Activated naive CD4-positive, alpha-beta T cell treated with anti-CD3 and anti-CD28 coated beads for 36 hours (primary cell): Measurements from ENCODE around the gene BEND5. TPM values are rescaled to one million over a fixed set of nuclear protein-coding genes. Genes with fewer than 3 reads are reported as not detected.

Experiments
- CTCF ChIA-PET: fragments of 350-600 bp; sonication (Branson Sonifier 250); formaldehyde crosslinking; loops from one replicate; lab custom pipeline; 2021; ENCODE audit warnings: antibody characterized with exemption; lab: Charles Lee
- DNase-seq: peaks from one replicate; pipeline ENCODE4 v3.0.0-alpha.2; 2020
- H3K27ac Mint-ChIP-seq: one replicate; pipeline ENCODE4 v1.8.0; 2021; ENCODE audit warnings: mild to moderate bottlenecking, mixed read lengths
- H3K27me3 Mint-ChIP-seq: one replicate; pipeline ENCODE4 v1.8.0; 2021; ENCODE audit warnings: low read depth, mixed read lengths
- H3K36me3 Mint-ChIP-seq: one replicate; pipeline ENCODE4 v1.8.0; 2021; ENCODE audit warnings: low read depth, mixed read lengths
- H3K4me1 Mint-ChIP-seq: one replicate; pipeline ENCODE4 v1.8.0; 2021; ENCODE audit warnings: low read depth, mixed read lengths
- H3K4me3 Mint-ChIP-seq: one replicate; pipeline ENCODE4 v1.8.0; 2021; ENCODE audit warnings: mild to moderate bottlenecking, moderate library complexity, mixed read lengths
- H3K9me3 Mint-ChIP-seq: one replicate; pipeline ENCODE4 v1.8.0; 2021; ENCODE audit warnings: mixed read lengths
- intact Hi-C: fragments of 100-400 bp; cut with micrococcal nuclease; formaldehyde crosslinking; loops from one replicate; pipeline ENCODE4 v1.15.1; 2023
- total RNA-seq, 2 experiments: library from RNA; stranded (reverse); gene quantifications; one replicate each; pipeline ENCODE4 v1.2.3, GENCODE V29; 2021

BEND5 gene, protein sequence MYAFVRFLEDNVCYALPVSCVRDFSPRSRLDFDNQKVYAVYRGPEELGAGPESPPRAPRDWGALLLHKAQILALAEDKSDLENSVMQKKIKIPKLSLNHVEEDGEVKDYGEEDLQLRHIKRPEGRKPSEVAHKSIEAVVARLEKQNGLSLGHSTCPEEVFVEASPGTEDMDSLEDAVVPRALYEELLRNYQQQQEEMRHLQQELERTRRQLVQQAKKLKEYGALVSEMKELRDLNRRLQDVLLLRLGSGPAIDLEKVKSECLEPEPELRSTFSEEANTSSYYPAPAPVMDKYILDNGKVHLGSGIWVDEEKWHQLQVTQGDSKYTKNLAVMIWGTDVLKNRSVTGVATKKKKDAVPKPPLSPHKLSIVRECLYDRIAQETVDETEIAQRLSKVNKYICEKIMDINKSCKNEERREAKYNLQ
- total RNA-seq: 1 to 10 TPM; 1.0 to 1.8 TPM

DNA sequence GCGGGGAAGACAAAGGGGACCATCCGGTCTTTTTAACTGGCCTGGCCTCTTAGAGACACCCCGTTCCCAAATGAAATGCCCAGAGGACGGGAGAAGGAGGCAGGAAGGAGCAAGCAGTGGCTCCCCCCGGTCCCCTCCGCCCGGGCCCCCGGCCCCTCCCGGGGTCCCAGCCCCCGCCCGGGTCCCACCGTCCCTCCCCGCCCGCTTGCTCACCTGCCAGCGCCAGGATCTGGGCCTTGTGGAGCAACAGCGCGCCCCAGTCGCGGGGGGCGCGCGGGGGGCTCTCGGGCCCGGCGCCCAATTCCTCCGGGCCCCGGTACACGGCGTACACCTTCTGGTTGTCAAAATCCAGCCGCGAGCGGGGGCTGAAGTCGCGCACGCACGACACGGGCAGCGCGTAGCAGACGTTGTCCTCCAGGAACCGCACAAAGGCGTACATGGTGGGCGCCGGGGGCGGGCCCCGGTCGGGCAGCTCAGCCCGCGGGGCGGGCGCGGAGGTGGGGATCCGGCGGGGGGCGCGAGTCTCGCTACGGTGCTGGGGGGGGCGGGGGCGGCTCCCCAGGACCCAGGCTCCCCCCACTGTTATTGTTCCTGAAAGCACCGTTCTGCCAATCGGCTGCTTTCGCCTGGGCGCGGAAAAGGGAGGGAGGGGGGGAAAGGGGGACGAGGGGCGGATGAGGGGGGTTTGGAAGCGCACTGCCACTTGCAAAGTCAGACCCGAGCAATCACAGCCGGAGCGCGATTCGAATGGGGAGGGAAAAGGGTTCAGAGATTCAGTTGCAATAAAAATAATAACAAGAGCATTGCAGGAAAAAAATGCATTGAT, at the start of gene BEND5:
Gene BEND5 (minus strand): TSS at position 499 of the 826 bp plus-strand sequence. CDS start 60 bp downstream, at position 439.
- peak within 1 kb of the TSS; percentile 52 for H3K27ac Mint-ChIP-seq
- no peaks in the 10 kb centered on the region for H3K27me3 Mint-ChIP-seq
- peaks cover 6% of the 10 kb centered on the region for H3K36me3 Mint-ChIP-seq
- peaks cover 42% of the 10 kb centered on the region for H3K4me1 Mint-ChIP-seq
- peak within 1 kb of the TSS; percentile 86 for H3K4me3 Mint-ChIP-seq
- peak; percentile 54 for DNase-seq
- intact Hi-C loops: loop anchor here (2.0 to 10.0 kb wide), 2 partner anchors 14 to 302 kb away; partner anchors contain the start of gene SPATA6
- H3K9me3 Mint-ChIP-seq: no peaks in the 10 kb centered on the region
- CTCF ChIA-PET: no interaction called here

DNA sequence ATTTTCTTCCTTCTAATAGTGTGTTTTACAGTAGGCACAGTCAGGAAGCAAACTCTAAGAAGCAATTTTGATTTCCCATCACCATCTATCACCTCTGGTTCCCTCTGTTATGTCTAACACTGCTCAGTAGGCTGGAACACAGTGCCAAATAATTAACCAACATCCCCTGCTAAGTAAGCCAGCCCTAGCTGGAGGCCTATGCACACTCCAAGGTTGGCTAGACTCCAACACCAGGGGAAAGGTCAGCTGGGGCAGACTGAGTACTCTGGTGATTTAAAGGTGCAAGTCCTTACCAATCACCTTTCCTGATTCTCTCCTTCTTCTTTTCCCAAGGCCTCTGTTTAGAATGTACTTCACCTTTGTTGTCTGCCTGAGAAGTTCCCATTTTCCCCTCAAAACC, 46.5 kb upstream of the BEND5 start:
- peaks cover 6% of the 10 kb centered on the region for H3K27me3 Mint-ChIP-seq
- intact Hi-C loops: no loop called here
- CTCF ChIA-PET: no interaction called here
- DNase-seq: no peak
- H3K36me3 Mint-ChIP-seq: no peaks in the 10 kb centered on the region
- no peaks in the 10 kb centered on the region for H3K9me3 Mint-ChIP-seq
- H3K4me1 Mint-ChIP-seq: no peaks in the 10 kb centered on the region
- H3K4me3 Mint-ChIP-seq: no peak overlapping the region
- no peak overlapping the region for H3K27ac Mint-ChIP-seq

DNA sequence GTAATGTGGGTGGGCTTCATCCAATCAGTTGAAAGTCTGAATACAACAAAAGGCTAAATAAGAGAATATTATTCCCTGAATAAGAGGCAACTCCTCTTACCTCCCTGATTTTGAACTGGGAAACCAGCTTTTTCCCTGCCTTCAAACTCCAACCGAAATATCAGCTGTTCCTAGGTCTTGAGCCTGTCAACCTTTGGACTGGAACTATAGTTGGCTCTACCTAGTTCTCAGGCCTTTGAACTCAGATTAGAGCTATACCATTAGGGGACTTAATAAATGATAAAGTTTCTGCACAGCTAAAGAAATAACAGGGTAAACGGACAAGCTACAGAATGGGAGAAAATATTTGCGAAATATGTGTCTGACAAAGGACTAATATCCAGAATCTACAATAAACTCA, 43.8 kb upstream of the BEND5 start:
- Mint-ChIP-seq H3K36me3 (no peaks in the 10 kb centered on the region), H3K4me3 (no peak overlapping the region), H3K9me3 (no peaks in the 10 kb centered on the region), H3K27ac (no peak overlapping the region), H3K27me3 (peaks cover 6% of the 10 kb centered on the region), H3K4me1 (no peaks in the 10 kb centered on the region)
- CTCF ChIA-PET: interaction anchor here (0.7 to 1.2 kb wide), 2 partner anchors 142 to 334 kb away, joined by 3 read pairs; no protein-coding TSS in a partner anchor
- DNase-seq: no peak
- intact Hi-C loops: no loop called here

DNA sequence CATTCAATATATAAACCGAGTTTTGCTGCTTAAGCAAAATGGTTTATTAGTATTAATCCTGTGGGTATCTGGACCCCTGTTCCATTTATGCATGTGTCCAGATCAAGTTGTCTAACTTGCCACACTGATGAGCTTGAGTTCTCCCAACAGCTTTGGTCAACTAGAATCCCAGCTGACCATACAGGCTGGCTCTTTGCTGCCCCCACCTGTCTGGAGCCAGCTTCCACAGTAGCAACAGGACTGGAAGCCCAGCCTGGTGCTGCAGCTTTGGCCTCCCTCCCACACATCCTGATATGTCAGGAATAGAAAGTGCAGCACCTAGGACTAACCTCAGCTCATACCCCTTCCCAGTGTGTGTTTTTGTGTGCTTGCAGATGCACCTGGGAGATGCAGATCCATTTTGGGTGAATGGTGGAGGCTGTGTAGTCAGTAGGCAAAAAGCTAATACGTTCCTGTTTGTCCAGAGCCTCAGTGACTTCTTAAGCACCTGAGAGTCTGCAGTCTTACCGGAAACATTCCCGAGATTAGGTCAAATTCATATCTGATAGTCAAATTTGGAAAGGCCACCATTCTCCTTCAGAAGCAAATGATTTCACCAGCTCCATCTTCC, 40.9 kb upstream of the BEND5 start:
- H3K27ac Mint-ChIP-seq: no peak overlapping the region
- peaks cover 5% of the 10 kb centered on the region for H3K27me3 Mint-ChIP-seq
- DNase-seq: peak; percentile 56
- H3K4me1 Mint-ChIP-seq: no peaks in the 10 kb centered on the region
- no peaks in the 10 kb centered on the region for H3K9me3 Mint-ChIP-seq
- no peaks in the 10 kb centered on the region for H3K36me3 Mint-ChIP-seq
- CTCF ChIA-PET: interaction anchor here (1.2 to 1.7 kb wide), 5 partner anchors 17 to 257 kb away, joined by 3 to 29 read pairs (median 5); no protein-coding TSS in a partner anchor
- no peak overlapping the region for H3K4me3 Mint-ChIP-seq
- intact Hi-C loops: loop anchor here (1.0 to 5.0 kb wide), 4 partner anchors 110 to 320 kb away; no protein-coding TSS in a partner anchor

DNA sequence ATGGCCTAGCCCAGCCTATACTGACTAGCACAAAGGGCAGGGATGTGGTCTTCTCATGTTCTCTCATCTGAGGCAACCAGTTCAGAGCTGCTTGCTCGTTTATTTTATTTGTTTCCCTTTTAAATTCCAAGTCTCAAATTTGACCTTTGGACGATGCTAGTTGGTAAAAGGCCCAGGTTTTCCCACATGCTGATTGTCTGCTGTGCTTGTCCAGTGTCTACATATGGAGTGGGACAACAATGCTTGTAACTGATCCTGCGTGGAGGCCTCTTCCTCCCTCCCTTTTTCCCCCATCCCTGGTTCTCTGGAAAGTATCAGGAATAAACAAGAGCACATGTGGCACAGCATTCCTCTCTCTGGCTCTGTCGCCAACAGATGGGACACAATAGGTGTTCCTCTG, 34.0 kb upstream of the BEND5 start:
- no peak overlapping the region for H3K4me3 Mint-ChIP-seq
- no peaks in the 10 kb centered on the region for H3K36me3 Mint-ChIP-seq
- CTCF ChIA-PET: interaction anchor here (1.5 kb wide), 1 partner anchor 60 kb away, joined by 4 read pairs; no protein-coding TSS in a partner anchor
- H3K27ac Mint-ChIP-seq: no peak overlapping the region
- H3K9me3 Mint-ChIP-seq: no peaks in the 10 kb centered on the region
- H3K4me1 Mint-ChIP-seq: no peaks in the 10 kb centered on the region
- no peak for DNase-seq
- intact Hi-C loops: no loop called here
- H3K27me3 Mint-ChIP-seq: peaks cover 10% of the 10 kb centered on the region

DNA sequence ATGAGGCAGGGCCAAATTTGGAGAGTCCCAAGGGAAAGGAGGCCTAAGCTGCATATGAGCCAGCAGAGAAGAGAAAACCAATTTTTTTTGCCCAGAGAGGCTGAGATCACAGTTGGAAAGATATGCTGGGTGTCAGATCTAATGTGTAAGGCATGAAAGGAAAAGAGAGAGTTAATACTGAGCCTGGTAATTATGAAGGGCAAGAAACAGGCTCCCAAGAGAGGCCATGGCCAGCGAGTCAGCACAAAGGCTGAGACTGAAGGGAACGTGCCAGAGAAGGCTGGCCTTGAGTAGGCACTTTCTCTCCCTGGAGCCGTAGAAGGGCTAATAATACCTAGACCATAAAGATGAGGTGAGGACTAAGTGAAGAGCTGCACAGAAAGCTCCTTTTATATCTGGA, 31.8 kb upstream of the BEND5 start:
- no peak for DNase-seq
- intact Hi-C loops: no loop called here
- CTCF ChIA-PET: interaction anchor here (0.7 to 0.8 kb wide), 2 partner anchors 131 to 411 kb away, joined by 3 to 4 read pairs; no protein-coding TSS in a partner anchor
- Mint-ChIP-seq H3K36me3 (no peaks in the 10 kb centered on the region), H3K9me3 (no peaks in the 10 kb centered on the region), H3K4me3 (no peak overlapping the region), H3K27ac (no peak overlapping the region), H3K4me1 (no peaks in the 10 kb centered on the region), H3K27me3 (peaks cover 15% of the 10 kb centered on the region)

DNA sequence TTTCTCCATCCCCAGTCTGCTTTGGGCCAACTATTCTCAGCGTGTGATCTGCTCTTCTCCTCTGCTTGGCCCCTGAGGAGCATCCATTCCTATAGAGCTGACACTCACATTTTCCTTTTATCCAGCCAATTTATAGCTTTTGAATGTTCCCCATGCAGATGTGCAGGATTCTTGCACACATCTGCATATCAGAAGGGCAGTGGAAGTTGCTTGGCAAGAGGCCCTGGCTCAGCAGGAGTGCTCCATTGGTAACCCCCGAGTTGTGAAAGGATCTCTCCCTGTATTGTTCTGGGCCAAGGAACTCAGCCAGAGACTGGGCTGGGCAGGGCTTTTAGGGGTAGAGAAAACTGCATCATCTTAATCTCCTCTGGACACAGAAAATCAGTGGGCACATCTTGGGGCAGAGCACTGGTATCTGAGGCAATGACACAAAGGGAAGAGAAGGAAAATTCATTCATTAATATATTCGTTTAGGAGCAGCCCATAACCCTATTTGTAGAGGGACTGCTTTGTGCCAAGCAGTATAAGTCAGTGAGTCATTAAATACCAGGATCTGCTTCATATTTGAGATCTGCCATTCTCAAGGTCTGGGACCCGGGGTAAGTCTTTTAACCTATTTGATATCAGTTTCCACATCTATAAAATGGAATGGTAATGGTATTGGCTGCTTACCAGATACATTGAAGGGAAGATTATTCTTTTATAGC, 31.0 kb upstream of the BEND5 start:
- H3K27ac Mint-ChIP-seq: no peak overlapping the region
- intact Hi-C loops: no loop called here
- H3K4me3 Mint-ChIP-seq: no peak overlapping the region
- no peaks in the 10 kb centered on the region for H3K36me3 Mint-ChIP-seq
- H3K9me3 Mint-ChIP-seq: no peaks in the 10 kb centered on the region
- CTCF ChIA-PET: no interaction called here
- peaks cover 19% of the 10 kb centered on the region for H3K27me3 Mint-ChIP-seq
- no peak for DNase-seq
- no peaks in the 10 kb centered on the region for H3K4me1 Mint-ChIP-seq

DNA sequence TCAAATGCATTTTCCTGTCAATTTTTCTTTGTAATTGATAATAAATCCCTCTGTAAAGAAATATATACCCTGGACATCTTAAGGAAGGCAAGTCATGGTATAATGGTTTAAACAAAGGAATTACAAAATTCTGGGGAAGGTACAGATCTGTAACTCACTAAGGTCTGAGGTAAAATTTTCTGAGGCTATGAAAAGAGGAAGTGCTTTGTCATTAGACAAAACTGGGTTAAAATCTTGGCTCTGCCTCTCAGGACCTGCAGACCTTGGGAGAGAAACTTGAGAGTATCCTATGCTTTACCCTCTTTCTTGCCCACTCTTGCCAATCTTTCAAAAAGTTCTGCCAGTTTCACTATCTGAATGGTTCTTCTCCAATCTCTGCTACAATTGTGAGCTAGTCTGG, 26.8 kb upstream of the BEND5 start:
- Mint-ChIP-seq H3K4me3 (no peak overlapping the region), H3K9me3 (no peaks in the 10 kb centered on the region), H3K4me1 (no peaks in the 10 kb centered on the region), H3K27me3 (peaks cover 47% of the 10 kb centered on the region), H3K27ac (no peak overlapping the region), H3K36me3 (no peaks in the 10 kb centered on the region)
- DNase-seq: no peak
- intact Hi-C loops: no loop called here
- CTCF ChIA-PET: no interaction called here

DNA sequence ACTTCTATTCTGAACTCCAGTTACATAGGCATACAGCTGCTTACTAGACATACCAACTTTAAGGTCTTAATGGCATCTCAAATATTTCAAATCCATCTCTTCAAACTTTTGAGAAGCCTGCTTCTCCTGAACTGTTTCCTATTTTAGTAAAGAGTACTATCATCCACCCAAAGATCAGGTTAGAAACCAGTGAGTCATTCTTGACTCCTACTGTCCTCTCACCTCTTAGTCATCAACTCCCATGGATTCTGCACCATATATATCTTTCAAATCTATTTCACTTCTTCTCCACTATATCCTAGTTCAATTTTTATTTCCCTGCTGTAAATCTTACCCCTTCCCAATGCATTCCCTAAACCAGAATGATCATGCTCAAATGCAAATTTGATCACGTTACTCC, 18.1 kb upstream of the BEND5 start:
- Mint-ChIP-seq H3K27ac (no peak overlapping the region), H3K27me3 (peaks cover 25% of the 10 kb centered on the region), H3K36me3 (no peaks in the 10 kb centered on the region), H3K4me1 (peaks cover 12% of the 10 kb centered on the region), H3K9me3 (no peaks in the 10 kb centered on the region), H3K4me3 (no peak overlapping the region)
- no peak for DNase-seq
- intact Hi-C loops: no loop called here
- CTCF ChIA-PET: no interaction called here

DNA sequence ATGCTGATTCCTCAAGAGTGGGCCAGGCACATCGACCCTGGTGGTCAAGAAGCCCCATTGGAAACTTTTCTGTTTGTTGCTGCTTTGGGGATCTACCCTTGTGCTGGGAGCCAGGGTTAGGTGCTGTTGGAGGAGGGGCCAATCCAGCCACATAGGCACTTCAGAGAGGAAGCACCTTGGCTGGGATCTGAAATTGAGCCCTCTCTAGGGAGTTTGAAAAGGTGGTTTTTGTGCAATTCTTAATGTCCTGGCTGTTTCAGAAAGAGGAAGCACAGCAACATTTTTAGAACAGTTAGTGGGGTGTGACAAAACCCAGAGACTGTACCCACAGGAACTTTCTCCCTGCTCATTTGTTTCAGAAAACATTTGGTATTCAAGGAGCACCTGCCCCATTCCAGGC, 17.2 kb upstream of the BEND5 start:
- H3K27ac Mint-ChIP-seq: no peak overlapping the region
- H3K27me3 Mint-ChIP-seq: peaks cover 22% of the 10 kb centered on the region
- no peak overlapping the region for H3K4me3 Mint-ChIP-seq
- intact Hi-C loops: no loop called here
- H3K36me3 Mint-ChIP-seq: no peaks in the 10 kb centered on the region
- peaks cover 12% of the 10 kb centered on the region for H3K4me1 Mint-ChIP-seq
- H3K9me3 Mint-ChIP-seq: no peaks in the 10 kb centered on the region
- no peak for DNase-seq
- CTCF ChIA-PET: no interaction called here

DNA sequence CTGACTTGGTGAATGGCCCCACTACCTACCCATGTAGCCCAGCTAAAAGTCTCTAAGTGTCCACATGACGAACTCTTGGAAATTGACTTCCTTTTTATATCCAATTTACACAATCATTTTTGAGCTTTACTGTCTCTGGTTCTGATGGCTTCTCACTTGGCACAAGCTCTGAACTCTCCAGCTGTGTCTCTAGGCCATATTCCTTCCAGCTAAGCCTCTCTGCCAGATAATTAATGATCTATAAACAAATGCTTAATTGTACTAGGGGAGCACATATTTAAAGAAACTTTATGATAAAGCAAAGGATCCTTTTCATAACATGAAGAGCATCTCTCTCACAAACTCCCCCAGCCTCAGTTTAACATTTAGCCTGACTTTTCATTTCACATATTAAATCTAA, 16.3 kb upstream of the BEND5 start:
- H3K27ac Mint-ChIP-seq: no peak overlapping the region
- no peaks in the 10 kb centered on the region for H3K9me3 Mint-ChIP-seq
- H3K27me3 Mint-ChIP-seq: peaks cover 14% of the 10 kb centered on the region
- DNase-seq: no peak
- no peaks in the 10 kb centered on the region for H3K36me3 Mint-ChIP-seq
- intact Hi-C loops: no loop called here
- CTCF ChIA-PET: no interaction called here
- H3K4me1 Mint-ChIP-seq: peaks cover 12% of the 10 kb centered on the region
- no peak overlapping the region for H3K4me3 Mint-ChIP-seq
